BJ (cell line): ENCODE data around the gene IBSP. TPM values are rescaled to one million over a fixed set of nuclear protein-coding genes. Genes with fewer than 3 reads are reported as not detected.

Experiments
- CTCF ChIA-PET: fragments of 350-600 bp; formaldehyde crosslinking; extraction: SDS; loops from one replicate; lab custom pipeline; 2021; ENCODE audit warnings: antibody characterized with exemption, inconsistent platforms; lab: Yijun Ruan, JAX
- POLR2A ChIA-PET: fragments of 300-600 bp; sonication (Branson Sonifier 250); formaldehyde crosslinking; extraction: SDS; loops from one replicate; lab custom pipeline; 2021; ENCODE audit warnings: antibody characterized with exemption; lab: Charles Lee
- DNase-seq: peaks from one replicate; pipeline ENCODE4 v3.0.0-alpha.2; 2011; ENCODE audit warnings: low read depth
- H3K27me3 ChIP-seq: 2 replicates; pipeline ENCODE4 v1.6.0; 2011; ENCODE audit warnings: low read length; ENCODE audit not compliant: control insufficient read depth, insufficient read depth
- H3K36me3 ChIP-seq: 2 replicates; pipeline ENCODE4 v1.5.1; 2011; ENCODE audit warnings: low read length; ENCODE audit not compliant: control insufficient read depth, insufficient read depth
- H3K4me3 ChIP-seq: 2 replicates; pipeline ENCODE4 v1.5.1; 2011; ENCODE audit warnings: low read depth, mild to moderate bottlenecking, control low read depth, low read length
- CTCF ChIP-seq: IDR thresholded peaks from 2 replicates; pipeline ENCODE4 v1.5.1; 2011; ENCODE audit warnings: low read depth, mild to moderate bottlenecking, control low read depth, inconsistent platforms, low read length, moderate library complexity; ENCODE audit not compliant: insufficient read depth
- polyA minus RNA-seq: library from RNA; depleted of rRNA, polyadenylated mRNA; stranded (reverse); fragments of >200 nt; gene quantifications from 2 replicates; pipeline ENCODE4 v1.2.3, GENCODE V29; 2011; rRNA and poly(A)+ RNA removed
- polyA plus RNA-seq: library from polyadenylated mRNA; depleted of rRNA; stranded (reverse); fragments of >200 nt; gene quantifications from 2 replicates; pipeline ENCODE4 v1.2.3, GENCODE V29; 2011; rRNA removed

IBSP gene
- polyA plus RNA-seq (not detected in 2 replicates), polyA minus RNA-seq (not detected in 2 replicates)

- CTCF ChIA-PET = no interaction called here
- DNase-seq = no peak
- TF ChIP-seq CTCF = no peak
- Histone ChIP-seq H3K4me3 (no peak within 1 kb of the TSS), H3K36me3 (no peaks in the 10 kb centered on the region), H3K27me3 (no peaks in the 10 kb centered on the region)
- POLR2A ChIA-PET = no interaction called here
Observed at GRCh38 chr4:87799301-87800113, at the start of gene IBSP. Gene IBSP, plus strand, starts transcription at chr4:87799554. Its CDS starts 2,808 bp downstream, at chr4:87802362.

- no peaks in the 10 kb centered on the region for H3K36me3 ChIP-seq
- no peak overlapping the region for H3K4me3 ChIP-seq
- no peak for DNase-seq
- TF ChIP-seq CTCF = no peak
- H3K27me3 ChIP-seq = no peaks in the 10 kb centered on the region
- CTCF ChIA-PET = no interaction called here
- POLR2A ChIA-PET = no interaction called here
Observed at GRCh38 chr4:87749883-87750282, 49.5 kb upstream of the IBSP start.

GRCh38 chr4:87758270-87758669, 41.1 kb upstream of the IBSP start:
- Histone ChIP-seq H3K4me3 (no peak overlapping the region), H3K27me3 (no peaks in the 10 kb centered on the region; the same call in 1 of the 2 replicates), H3K36me3 (no peaks in the 10 kb centered on the region)
- no peak for TF ChIP-seq CTCF
- CTCF ChIA-PET = no interaction called here
- DNase-seq = no peak
- POLR2A ChIA-PET = no interaction called here

- no peak overlapping the region for H3K4me3 ChIP-seq
- no peaks in the 10 kb centered on the region; the same call in 1 of the 2 replicates for H3K27me3 ChIP-seq
- CTCF ChIA-PET = no interaction called here
- H3K36me3 ChIP-seq = no peaks in the 10 kb centered on the region
- POLR2A ChIA-PET = no interaction called here
- TF ChIP-seq CTCF = no peak
- DNase-seq = no peak
Observed at GRCh38 chr4:87762311-87762710, 37.0 kb upstream of the IBSP start.

- no peaks in the 10 kb centered on the region for H3K36me3 ChIP-seq
- H3K27me3 ChIP-seq = 0 out of 2 replicates have a peak, but pooled peaks cover 3% of the 10 kb centered on the region
- no peak for DNase-seq
- no peak for TF ChIP-seq CTCF
- ChIA-PET POLR2A (no interaction called here), CTCF (no interaction called here)
- H3K4me3 ChIP-seq = no peak overlapping the region
Observed at GRCh38 chr4:87781569-87781968, 17.8 kb upstream of the IBSP start.
